HG03066 (cell line): ENCODE data around the gene KLF15.

Source experiments
- ATAC-seq: cut with Tn5 transposase; IDR thresholded peaks from one replicate; pipeline ENCODE4 v1.9.1; 2021; ENCODE audit warnings: low read depth; ENCODE audit not compliant: unreplicated experiment

The KLF15 gene

DNA sequence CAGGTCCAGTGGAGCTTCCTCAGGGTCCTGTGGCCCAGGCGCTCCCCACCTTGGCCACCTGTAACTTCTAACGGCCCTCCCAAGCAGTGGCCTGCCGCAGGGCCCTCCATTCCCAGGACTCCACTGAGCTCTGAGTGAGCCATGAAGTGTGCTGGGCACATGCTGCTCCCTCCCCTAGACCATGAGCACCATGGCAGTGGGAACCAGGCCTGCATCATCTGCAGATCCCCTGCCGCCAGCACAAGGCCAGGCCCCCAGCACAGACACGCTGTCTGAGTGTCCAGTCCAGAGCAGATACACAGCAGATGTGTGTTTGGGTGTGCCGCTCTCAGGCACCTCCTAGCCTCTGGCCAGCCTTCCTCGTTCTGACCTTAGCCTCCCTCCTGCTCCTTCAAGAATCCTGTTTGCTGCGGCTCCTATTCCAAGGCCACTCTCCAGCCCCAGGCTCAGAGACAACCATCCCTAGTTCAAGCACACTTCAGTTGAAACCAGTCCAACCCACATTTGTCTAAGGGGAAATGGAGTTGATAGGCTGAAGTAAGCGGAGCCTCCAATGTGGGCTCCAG is 7.0 kb upstream of the KLF15 start:
- no peak for ATAC-seq

- ATAC-seq: no peak
Measured at GRCh38 chr3:126361211-126361610, 4.0 kb upstream of the KLF15 start.

DNA sequence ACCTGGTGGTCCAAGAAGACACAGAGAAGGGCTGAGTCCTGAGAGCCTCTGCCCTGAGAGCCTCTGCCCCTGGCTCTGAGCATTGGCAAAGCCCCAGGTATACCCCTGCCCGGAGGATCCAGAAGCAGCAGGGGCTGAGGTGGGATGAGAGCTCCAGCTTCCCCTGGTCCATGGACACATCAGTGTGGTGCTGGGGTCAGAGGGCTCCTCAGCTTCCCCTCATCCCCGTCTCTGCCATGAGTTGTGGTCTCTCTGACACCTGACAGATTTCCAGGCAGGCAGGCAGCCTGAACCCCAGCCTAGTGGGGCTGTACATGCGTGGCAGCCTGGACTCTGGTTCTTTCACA is 3.5 kb upstream of the KLF15 start:
- ATAC-seq: no peak

DNA sequence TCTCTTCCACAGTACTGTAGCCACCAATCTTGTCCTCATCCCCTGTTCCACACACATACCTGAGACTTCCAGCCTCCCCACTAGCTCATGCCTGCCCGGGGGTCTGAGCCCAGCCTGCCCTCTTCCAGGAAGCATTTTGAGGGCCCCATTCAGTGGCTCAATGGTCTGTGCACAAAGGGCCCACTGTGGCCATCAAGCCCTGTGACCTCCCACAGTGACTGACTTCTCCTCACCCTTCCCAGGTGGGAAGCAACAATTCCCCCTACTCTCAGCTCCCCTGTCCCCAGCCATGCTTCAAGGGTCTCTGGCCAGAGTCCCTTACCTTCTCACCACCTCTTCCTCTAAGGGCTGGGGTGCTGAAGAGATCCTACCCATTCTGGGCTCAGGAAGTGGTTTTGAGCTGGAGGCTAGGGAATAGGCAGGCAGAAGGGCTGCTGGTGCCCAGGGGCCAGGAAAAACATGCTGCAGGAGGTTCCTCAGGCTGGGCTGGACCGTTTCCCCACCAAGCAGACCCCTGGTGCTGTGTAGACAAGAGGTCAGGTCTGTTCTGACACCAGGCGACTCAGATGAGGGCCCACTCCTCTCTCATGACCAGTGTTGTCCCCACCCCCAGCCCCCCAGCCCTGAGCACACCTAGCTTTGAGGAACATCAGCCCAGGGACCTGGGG is 3.0 kb upstream of the KLF15 start:
- no peak for ATAC-seq

DNA sequence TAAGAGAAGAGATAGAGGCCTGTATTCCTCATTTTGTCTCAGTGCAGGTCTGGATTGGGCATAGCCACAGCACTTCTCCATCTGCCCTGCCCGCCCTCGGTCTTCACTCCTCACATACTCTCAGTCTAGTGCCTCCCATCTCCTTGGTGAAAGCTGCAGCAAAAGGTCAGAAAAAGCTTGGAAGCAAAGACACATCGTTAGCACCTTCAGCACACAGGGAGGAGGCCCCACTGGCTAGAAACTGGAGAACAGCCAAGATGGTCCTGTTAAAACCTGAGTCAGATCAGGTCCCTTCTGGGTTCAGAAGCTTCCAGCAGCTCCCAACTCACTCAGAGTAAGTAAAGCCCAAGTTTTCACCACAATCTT is 1.6 kb upstream of the KLF15 start:
- no peak for ATAC-seq

DNA sequence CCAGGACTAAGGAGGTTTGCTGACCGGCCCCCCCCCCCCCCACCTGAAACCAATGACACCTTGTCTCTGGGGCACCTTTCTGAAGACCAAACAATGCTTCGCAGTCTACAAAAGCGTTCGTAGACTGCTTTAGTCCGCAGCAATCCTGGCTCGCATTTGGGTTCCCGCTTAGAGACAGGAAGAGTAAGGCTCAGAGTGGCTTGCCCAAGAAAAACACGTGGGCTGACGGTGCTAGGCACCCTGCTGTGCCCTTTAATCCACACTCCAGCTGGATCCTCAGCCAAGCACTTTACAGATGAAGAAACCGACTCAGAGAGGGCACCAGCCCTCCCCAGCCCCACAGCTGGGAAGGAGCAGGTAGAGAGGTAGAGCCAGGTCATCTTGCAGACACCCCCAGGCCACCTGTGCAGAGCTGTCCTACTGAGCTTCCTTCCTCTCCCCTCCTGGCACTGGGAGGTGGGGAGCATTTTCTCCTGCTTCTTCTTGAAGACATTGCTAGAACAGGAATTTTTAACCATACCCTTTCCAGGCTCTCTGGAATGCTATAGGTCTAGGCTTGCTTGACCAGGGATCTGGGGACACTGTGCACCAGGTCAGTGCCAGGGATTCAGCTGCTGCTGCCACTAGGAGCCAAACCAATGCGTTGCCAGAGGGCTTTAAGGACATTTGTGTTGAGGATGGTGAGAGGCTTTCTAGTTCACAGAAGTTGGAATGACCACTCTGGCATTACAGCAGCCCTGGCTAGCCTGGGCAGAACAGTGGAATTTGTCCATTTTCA is 1.0 kb upstream of the KLF15 start:
- no peak for ATAC-seq

- no peak for ATAC-seq
Measured at GRCh38 chr3:126356373-126357264, 589 bp downstream of the KLF15 start.

DNA sequence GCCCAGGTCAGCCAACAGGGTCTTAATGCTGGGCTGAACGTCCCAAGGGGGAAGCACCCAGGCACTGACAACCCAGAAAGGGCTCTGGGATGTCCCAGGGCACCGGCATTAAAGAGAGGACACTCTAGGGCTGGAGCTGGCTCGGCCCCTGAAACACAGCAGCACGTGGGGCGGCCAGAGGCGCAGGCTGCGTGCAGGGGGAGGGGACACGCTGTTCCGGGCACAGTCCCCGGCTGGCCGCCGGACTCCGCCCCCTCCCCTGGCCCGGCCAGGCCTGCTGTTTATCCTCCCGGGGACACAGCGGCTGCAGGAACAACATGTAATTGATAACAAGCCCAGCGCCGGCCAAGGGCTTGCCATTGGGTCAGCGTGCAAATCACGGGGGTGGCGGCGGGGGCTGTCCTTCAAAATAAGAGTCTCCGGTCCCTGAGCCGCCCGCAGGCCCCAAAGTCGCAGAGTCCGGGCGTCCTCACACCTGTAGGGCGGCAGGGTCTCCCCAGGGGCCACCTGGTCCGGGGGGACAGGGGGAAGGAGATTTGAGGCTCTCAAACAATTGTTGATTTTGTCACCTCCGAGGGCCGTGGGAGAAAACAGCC is 1.3 kb downstream of the KLF15 start:
- ATAC-seq: no peak

DNA sequence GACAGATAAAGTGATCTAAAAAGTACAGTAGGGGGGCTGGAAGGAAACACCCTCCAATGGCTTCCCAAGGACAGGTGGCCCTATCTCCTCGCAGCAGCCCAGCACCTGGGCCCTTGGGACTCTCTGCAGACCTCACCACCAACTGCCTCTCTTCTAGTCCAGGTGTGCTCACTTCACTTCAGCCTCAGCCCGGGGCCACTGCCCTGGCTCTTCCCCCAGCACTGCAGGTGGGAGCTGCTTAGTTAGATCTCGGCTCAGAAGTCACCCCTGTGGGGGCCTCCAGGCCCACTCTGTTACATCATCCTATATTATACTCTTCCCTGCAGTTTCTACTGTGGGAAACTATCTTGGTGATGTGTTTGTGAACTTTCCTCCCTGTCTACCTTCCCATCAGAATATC is 2.0 kb downstream of the KLF15 start:
- ATAC-seq: no peak

GRCh38 chr3:126354776-126355175 is 2.4 kb downstream of the KLF15 start:
- ATAC-seq: no peak

DNA sequence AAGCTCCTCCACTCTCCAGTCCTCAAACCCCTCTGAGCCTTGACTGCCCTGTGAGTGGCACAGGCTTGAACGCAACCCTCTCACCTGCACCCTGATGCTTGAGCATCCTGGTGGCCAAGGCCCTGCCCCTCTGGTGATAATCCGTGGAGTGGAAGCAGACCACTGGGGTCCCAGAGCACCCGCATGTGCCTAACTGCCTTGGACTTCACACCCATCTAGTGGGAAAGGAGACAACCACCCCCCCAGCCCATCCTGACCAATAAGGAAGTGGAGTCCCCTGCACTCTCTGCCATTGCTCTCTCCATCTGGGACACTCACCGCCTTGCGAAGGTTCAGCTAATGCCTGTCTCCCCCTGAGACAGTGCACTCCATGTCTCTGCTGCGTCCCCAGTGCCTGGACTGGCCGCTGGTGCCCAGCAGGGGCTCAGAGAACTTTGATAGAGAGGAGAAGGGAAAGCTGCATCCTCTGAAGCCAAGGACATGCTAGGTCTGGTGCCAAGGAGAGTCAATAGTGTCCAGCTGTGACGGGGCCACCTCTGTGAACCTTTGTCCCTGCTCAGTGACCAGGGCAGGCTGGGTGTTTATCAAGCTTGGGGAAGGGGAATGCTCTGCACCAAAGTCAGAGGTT is 3.4 kb downstream of the KLF15 start:
- ATAC-seq: no peak

DNA sequence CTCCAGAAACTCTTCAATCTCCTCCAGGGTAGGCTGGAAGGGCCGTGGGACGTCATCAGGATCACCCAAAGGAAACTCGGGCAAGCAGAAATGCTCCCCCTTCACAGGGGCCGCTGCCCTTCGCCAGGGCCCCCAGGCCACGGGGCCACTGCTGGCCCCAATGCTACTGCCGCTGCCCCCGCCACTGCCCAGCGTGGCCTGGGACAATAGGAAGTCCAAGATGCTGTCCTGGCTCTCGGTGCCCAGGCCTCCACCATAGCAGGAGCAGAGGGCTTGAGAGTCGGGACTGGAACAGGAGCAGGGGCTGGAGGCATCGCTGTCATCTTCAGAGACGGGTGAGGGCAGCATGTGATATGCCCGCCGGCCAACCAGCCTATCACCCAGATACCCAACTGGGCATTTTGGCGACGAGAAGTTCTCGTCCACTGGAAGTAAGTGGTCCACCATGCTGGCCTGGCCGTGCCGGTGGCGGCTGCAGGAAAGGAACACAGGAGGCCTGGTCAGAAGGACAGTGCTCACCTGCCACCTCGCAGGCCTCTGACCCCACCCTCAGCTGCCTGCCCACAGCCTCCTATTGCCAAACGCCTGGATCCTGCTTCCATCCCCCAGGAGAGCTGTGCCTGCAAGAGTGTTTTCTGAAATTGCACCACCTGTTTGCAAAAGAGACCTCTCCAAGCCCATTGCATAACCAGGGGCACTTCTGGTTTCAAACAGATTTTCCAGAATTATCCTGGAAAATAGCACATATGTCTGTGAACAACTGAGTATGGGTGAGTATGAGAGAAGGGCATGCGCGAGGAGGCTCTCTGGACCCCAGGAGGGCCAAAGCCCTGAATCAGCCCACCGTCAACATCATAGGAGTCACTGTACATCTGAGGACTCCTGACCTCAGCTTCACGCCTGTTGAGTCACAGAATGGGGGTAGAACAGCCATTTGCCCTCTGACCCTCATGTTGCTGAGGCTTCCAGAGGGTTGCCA is 4.4 kb downstream of the KLF15 start:
- no peak for ATAC-seq

DNA sequence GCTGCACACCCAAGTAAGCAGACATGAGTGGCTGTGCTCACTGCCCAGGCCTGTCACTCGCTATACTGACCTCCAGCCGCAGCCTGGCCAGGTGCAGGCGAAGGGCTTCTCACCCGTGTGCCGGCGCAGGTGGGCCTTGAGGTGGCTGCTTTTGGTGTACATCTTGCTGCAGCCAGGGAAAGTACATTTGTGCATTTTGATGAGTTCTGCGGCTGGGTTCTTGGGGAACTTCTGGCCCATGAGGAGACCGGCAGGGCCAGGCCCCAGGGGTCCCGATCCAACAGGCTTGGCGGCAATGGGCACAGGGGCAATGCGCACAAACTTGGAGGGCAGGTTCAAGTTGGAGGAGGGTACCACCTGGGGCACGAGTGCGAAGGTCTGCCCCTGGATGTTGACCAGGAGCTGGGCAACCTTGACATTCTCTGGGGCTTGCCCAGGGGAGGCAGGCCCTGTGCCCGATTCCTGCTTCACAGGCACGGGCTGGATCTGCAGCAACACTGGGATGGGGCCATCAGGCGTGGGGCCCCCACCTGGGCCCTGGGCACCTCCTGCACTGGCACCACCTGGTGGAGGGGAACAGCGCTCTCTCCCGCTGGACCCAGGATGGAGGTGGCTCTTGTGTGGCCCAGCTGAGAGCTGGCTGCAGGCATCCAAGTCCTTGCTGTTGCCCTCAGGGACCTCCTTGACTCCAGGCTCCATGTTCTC is 5.3 kb downstream of the KLF15 start:
- ATAC-seq: no peak

DNA sequence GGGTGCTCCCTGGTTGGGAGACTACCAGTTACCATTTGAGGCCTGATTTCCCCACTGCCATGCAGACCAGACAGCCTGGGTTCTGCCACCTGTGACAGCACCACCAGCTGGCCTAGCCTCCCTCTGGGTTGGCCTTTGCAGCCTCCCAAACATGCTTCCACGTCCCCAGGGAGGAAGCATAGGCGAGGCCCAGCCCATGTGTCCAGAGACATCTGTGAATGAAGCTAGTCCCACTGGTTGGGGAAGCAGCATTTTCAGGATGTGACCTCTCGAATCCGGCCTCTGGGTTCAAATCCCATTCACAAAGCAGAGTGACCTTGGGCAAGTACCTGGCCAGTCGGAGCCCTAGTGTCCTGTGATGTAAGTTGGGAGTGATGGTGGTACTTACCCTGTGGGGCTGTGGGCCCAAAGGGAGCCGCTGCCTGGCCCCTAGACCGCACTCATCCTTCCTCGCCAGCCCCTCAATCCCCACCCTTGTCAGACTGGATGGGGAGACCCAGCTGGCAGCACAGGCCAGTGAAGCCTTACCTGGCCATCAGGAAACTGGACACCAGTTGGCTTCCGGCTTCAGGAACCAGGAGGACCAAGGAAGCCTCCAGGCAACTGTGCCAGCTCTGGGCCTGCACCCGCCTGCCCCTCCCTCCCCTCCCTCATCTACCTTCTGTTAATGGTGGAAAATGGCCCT is 6.0 kb downstream of the KLF15 start:
- no peak for ATAC-seq

DNA sequence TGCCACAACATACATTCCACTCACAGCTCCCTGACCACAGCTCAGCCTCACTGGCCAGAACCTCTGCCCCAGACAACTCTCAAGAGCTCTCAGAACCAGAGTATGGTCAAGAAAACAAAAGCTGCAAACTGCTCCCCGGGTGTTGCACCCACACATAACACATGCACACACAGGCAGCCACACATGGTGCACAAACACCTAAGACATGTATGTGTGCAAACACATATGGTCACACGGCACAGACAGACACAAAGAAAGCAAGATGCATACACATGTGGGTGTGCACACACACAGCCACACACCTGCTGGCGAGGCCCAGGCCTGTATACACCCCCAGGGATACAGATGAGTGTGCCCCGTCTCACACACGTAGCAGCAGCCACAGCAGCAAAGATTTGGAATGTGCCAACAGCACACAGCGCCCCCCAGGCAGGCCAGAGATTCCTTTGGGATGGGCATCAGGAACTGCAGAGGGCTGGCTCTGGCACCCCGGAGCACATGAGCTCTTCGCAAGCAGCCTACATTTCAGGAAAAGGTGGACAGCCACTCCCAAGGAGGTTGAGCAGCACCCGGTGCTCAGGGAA is 6.6 kb downstream of the KLF15 start:
- ATAC-seq: no peak

GRCh38 chr3:126349611-126350501 is 7.4 kb downstream of the KLF15 start:
- no peak for ATAC-seq

GRCh38 chr3:126349071-126349470 is 8.1 kb downstream of the KLF15 start:
- ATAC-seq: no peak
